NCI-H2227 treated with DMSO at 0.1 percent for 48 hours (cell line): ENCODE measurements around the gene PGS1.
A peak's percentile ranks its signal among the peaks of the same experiment; 100 is the strongest.

ENCODE experiments used
- DNase-seq: peaks from one replicate; lab custom pipeline; 2025; lab: John Stamatoyannopoulos, UW

PGS1 gene

DNA sequence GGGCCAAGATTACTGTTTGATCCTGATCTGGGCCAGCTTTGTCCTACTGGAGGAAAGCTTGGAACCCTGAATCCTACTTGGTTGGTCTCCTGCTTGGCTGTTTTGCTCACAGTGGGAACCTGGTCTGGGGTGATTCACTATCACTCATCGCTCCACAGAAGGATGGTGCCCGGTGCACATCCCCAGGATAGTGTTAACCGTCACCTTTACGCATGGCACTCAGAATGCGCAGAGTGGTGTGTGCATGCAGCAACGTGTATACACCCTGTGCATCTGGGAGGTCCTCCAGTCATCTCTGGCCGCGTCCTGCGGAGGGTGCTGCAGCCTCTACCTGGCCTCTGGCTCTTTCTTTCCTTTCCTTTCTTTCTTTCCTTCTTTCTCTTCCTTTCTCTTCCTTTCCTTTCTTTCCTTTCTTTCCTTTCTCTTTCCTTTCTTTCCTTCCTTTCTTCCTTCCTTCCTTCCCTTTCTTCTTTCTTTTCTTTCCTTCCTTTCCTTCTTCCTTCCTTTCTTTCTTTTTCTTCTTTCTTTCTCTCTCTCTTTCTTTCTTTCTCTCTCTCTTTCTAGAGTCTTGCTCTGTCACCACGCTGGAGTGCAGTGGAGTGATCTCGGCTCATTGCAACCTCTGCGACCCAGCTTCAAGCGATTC lies 31.7 kb upstream of the PGS1 start:
- no peak for DNase-seq

DNA sequence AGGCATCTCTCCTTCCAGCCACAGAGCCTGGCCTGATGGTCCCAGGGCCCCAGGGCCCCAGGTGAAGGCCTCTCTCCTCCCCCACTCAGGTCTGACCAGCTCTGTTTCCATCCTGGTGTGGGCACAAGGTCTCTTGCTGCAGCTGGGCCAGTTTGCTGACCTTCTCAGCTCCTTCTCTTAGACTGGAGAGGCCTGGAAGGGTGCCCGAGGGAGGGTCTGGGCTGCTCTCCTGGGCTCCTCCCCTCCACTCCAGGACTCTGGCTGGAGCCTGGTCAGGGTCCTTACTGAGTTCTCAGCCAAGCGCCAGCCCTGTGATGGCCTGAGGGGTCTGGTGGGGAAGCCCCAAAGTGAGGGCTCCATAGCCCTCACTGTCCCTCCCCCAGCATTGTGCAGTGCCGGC lies 31.0 kb upstream of the PGS1 start:
- DNase-seq, result no peak

DNA sequence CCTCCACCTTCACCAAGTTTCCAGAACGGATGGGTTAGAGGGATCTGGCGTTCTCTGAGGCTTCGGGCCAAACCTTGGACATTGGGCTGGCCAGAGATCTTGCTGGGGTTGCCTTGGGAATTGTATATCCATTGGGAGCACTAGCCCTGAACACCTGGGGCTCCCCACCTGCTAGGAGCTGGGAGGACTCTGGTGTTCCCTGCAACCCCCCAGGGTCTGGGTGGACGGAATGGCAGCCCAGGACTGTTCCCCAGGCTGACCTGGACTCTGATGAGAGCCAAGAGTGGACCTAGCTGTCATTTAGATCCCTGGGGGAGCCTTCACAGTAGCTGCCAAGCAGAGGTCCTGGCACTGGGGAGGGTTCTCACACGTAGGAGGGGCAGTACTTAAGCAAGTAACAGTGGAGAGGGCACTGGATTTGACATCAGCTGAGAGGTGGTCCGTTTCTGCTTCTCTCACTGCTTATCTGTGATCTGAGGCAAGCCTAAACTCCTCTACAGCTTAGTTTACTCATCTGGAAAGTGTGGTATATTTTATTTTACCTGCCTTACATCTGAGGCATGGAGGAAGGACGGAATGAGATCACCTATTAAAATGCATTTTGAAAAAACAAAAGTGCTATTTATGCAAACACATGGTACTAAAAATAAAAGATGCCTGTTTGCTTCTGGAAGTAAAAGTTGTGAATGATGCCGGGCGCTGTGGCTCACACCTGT lies 30.2 kb upstream of the PGS1 start:
- DNase-seq, result no peak

DNA sequence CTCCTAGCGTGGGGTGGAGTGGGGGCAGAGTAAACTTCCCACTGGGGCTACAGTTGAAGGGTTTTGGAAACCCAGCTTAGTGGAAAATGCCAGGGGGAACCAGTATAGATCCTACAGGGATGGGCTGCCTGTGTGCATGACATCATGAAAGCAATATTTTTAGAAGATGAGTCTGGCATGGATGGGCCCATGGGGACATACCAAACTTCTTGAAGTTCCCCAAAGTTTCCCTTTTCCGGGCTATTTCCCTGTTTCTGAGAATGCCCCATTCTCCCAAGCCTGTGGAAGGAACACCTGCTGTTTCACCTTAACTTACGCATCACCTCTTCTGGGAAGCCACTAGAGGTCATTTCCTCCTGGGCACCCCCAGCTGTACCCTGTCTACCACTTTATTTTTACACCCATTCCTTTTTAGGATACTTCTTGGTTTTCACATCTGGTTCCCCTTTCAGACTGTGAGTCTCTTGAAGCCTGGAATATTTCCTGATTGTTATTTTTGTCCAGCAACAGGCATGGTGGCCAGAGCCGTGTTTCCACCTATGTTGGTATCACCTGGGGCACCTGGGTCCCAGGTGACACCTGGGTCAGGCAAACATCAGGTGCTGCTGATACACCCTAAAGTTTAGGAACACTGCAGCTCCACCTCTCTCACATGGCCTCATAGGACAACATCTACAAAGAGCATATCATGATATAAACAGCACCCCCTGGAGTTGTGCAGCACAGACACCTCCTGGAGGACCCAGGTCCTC lies 28.4 kb upstream of the PGS1 start:
- DNase-seq, result no peak

DNA sequence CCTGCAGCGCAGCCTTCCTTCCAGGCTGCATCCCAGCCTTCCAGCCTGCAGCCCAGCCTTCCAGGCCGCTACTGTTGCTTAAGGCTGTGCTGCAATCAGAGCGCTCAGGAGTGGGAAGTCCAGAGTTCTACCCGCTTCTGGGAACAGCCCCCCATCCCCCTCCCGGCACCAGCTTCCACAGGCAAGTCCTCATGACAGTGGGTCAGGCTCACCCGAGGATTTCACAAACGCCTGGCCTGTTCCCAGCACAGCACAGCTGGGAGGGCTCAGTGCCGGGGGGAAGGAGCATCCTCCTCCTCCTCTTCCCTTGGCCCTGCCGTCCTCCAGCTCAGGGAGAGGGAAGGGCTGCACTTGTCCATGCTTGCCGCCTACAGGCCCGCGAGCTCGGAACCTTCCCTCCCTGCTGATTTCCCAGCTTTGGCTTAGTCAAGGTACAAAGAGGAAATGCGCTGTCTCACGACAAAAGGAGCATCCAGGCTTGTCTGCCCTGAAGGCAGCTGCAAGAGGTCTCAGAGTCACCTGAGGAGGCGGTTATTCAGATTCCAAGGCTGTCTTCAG lies 26.9 kb upstream of the PGS1 start:
- DNase-seq, result peak; percentile 67

DNA sequence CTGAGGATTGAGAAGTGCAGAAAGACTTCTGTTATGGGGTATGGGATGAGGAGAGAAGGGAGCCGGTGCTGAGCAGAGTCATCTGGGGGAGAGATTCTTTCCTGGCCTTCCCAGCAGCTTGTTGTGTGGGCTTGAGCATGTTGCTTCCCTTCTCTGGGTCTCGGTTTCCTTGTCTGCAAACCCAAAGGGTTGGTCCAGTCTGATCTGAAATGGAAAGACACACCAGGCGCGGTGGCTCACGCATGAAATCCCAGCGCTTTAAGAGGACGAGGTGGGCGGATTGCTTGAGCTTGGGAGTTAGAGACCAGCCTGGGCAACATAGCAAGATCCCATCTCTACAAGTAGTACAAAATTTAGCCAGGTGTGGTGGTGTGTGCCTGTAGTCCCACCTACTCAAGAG lies 24.6 kb upstream of the PGS1 start:
- no peak for DNase-seq

DNA sequence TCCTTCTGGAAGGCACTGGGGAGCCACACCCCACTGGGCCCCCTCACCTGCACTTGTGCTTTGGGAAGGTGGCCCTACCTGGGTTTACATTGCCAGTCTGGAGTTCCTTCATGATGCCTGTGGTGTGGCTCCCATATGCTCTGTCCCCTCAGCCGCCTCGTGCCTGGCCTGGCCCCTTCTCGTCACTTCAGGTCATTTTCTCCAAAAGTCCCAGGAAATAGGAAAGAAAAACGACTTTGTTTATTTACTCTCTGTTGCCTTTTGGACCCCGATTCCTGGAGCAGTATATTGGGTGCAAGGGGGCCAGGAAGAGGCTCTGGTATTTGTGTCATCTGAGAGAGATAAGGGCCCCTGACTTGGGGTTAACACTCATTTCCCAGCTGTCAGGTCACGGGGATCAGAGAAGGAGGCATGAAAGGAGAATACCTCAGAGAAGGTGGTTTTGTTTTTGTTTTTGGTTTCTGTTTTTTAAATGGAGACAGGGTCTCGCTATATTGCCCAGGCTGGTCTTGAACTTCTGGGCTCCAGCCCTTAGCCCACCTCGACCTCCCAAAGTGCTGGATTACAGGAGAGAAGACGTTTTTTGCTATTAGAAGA lies 23.3 kb upstream of the PGS1 start:
- no peak for DNase-seq

DNA sequence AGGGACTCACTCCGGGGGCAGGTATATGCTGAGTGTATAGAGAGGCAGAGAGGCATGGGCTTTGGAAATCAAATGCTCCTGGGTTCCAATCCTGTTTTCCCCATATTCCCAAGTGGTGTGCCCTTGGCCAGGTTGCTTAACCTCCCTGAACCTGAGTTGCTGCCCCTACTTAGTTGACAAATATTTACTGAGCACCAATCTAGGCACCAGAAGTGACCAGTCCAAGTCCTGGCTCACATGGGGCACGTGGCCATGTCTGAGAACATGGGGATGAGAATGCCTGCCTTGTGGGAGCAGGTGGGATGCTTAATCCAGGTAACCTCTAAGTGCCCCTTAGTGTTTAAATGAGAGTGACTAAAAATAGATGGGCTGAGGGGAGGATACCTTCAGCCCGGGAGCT lies 22.7 kb upstream of the PGS1 start:
- DNase-seq, result no peak

DNA sequence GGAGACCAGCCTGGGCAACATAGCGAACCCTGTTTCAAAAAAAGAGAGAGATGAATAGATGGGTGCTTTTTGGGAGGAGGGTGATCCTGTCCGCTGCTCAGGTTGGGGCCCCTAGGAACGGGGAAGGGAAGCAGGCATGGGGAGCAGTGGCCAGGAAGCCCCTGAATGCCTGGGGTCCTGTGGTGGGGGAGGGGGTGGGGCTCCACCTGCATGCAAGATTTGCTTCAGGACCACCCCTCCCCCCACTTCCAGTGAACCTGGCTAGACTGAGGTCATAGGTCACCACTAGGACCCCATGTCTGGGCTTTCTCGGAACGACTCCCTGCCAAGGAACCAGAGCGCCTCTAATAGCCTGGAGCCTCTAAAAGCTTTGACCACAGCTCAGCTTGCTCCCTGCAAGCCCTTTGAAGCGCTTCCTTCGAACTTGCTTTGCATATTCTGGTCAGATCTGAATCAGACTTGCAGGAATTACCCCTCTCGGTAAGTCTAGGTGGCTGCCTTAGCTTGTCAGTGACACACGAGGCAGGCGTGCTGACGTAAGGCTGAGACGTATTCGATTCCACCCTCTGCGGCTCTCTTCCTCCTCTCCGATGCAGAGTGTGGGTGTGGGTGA lies 22.2 kb upstream of the PGS1 start:
- DNase-seq, result no peak

DNA sequence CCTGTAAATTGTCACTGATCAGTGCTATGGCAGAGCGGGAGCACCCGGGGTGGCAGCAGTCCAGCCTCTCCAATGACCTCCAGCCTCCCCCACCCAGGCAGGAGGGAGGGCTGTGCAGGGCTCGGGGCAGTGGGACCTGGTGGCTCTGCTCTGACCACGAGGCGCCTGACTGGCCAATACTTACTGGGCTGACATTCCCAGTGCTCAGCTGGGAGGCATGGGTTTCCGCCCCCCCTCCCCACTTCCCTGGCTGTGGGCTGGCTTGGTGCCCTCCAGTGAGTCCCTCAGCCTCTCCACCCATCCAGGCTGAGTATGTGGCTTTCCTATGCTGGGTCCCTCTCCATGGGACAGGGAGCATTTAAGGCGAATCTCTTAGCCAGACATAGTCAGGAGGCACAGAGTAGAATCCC lies 21.3 kb upstream of the PGS1 start:
- DNase-seq, result no peak

DNA sequence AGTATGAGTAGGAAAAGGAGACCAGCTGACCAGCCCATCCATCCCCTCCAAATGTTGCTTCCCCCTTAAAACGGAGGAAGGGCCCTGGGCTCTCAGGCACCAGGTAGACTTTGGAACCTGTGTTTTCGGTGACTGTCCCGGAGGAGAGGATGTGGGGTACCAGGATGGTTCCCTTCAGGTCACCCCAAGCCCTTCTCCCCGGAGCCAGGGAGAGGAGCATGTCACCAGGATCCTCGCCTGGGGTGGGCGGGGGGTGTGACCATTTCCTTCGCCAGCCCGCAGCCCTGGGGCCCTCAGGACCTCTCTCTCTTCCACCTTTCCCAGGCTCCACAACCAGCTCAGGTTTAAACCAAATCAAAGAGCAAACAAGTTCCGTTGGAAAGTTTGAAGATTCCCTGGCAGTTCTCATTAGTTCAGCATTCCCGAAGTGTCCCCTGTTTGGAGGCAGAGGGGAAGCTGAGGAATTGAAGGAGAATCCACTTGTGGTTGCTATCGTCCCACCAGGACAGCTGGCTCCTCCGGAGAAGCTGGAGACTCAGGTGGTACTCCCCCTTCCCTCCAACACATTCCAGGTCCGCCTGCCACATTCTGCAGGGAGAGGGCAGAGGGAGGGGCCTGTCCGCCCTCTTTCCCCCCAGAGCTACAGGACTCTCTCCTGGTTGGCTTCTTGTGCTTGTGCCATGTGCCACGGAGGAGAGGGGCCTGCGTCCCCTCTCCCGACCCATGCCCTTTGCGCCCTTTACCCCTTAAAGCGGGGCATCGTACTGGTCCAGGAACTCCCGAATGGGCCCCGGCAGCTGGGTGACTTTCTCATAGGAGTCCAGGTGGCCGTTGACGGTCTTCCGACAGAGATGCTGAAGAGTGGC lies 20.5 kb upstream of the PGS1 start:
- no peak for DNase-seq

DNA sequence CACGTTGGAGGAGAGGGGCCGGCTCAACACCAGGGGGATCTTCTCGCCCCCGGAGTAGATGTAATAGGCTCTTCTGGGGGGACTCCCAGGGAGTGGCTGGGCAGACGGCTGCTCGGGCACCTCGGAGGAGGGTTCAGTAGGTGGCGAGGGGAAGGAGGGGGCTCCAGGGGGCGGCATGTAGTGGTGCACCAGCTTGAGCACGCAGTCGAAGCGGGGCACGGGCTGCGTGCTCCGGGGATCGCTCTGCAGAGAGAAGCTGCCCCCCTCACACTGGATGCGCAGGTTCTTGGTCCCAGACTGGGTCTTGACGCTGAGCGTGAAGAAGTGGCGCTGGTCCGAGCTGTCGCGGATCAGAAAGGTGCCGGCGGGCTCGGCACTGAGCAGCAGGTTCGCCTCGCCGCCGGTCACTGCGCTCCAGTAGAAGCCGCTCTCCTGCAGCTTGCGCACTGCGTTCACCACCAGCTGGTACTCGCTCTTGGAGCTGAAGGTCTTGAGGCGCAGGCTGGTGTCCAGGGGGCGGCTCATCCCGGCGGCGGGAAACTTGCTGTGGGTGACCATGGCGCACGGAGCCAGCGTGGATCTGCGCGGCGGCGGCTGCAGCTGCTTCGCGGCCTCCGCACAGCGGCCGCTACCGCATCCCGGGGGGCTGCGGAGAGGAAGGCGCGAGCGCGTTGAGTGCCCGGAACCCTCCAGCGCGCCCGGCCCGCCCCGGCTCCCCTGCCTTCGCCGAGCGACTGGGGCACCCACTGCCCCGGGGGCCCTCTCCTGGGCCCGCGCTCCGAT lies 19.7 kb upstream of the PGS1 start:
- DNase-seq, result no peak

DNA sequence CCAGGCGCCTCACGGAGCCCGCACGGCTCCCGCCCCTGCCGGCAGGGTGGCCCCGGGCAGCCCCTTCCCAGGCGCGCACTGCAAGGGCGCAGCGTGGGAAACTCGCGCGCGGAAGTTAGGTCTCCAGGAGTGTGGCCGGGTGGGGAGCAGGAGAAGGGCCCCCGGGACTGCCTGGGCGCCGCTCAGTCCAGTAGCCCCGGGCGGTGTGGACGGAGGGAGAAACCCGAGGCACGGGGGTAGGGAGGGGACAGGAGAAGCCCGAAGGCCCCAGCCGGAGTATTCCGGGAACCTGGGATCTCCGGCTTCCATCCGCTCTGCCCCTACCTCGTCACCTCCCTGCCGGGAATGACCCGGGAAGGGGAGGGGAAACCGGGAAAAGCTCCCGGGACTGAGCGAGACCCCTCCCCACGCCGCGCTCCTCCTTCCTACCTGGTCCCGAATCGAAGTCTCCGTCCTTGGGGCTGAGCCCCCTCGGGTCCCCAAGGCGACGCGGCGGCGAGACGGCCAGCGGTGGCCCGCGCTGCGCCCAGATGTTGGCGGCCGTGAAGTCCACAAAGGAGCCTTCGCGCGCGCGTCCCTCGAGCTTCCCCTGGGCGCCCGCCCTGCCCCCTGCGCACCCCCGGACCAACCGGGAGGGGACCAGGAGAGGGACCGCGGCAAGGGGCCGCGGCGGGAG lies 19.0 kb upstream of the PGS1 start:
- no peak for DNase-seq

DNA sequence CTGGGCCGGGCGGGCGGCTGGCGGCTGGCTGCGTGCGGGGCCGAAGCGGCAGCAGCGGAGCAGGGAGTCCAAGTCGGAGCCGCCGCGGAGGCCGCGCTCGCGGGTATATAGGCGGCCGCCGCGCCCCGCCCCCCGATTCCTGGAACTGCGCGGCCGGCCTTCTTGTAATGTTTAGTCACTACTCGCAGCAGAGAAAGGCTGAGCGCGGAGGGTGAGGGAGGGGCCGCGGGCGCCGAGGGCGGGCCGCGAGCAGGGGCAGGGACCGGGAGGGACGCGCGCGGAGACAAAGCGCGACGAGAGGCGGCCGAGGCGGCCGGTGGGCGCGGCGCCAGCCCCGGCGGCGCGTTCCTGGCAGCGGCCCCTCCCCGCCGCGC lies 18.5 kb upstream of the PGS1 start, which contains the start of gene SOCS3:
TSS of gene SOCS3 (minus strand) at position 81 of the 374 bp plus-strand sequence. CDS start 982 bp downstream, outside the sequence.
- peak; percentile 95 for DNase-seq

DNA sequence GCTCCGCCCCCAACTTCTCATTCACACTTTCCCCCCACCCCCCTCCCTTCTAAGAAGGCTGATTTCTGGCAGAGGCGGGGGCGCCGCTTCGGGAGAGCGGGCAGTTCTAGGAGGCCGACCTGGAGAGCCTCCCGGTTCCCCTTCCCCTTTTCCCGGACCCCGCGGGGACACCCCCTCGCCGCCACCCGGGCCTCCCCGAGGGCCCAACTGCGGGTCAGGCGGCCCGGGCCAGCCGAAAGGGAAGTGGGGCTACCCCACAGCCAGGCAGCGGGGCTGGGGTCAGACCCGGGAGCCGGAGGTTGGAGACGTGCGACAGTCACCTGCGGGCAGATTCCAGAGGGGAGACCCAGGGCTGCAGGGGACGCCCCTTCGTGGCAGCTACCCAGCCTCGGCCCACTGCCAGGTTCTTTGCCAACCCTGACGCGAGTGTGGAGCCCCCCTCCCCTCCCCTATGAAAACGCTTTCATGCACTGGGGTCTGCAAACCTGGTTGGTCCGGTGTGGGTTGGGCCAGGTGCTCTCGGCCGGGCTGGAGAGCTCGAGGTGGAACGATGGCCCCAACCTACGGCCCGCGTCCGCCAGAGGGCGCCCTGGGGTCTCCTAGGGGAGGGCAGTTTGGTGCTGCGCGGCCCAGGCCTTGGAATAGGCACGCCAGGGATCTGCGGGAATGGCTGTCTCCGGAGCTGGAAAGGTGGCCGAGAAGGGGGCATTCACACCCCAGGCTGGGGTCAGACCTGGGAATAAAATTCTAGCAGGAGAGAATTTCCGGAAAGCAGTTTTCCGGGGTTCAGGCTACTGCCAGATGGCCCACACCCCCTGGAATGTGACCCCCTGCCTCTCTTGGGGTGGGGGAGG lies 17.9 kb upstream of the PGS1 start:
- DNase-seq, result peak; percentile 82

DNA sequence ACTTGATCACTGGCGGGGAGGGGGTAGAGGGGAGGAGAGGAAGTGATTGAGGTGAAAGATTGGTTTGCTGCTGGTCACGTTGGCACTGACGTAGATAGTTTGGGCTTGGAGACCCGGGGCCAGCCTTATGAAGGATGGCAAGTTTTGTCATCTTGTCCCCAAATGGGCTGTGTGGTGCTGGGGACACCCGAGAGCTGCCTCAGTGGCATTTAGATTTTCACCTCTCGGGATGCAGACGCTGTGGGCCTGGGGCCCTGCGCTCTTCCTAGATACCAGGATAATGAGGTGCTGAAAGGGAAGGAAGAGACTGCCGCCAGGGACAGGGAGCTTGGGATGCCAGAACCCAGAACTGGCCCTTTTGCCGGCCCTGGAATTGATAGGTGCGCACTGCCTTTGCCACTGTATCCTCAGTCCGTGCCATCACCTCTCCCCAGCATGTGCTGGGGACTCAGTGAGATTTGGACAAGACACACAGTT lies 17.2 kb upstream of the PGS1 start:
- DNase-seq, result no peak

DNA sequence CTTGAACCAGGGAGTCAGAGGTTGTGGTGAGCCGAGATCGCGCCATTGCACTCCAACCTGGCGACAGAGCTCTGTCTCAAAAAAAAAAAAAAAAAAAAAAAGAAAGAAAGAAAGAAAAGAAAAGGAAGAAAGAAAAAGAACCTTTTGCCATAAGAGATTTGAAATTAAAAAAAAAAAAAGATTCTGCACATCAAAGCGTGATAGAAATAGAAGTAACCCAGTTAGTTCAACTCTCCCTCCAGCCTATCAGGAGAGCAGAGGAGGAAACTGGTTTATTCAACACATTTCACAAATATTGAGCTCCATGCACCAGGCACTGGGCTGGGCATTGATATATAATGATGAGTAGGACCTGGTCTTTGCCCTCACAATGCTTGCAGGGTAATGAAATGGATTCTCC lies 16.2 kb upstream of the PGS1 start:
- no peak for DNase-seq

DNA sequence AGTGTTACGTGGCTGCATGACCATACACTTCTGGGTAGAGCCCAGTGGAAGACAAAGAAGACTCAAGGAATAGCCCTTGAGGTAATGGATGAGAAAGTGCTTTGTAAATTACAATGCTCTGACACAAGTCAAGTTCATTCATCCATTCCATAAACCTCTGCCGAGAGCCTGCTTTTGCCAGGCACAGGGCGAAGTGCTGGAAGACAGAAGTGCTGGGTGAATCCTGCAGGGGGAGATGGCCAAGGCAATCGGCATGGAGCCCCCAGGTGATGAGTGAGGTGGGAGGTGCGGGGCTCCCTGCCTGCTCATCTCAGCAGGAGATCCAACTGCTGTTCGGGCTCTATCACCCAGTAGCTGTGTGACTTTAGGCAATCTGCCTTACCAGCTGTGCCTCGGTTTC lies 15.8 kb upstream of the PGS1 start:
- no peak for DNase-seq
